Activated CD4-positive, alpha-beta memory T cell treated with anti-CD3 and anti-CD28 coated beads for 36 hours (primary cell): ENCODE measurements around the gene CTDSPL. TPM values are rescaled to one million over a fixed set of nuclear protein-coding genes. Genes with fewer than 3 reads are reported as not detected.

Experiments
- CTCF ChIA-PET: fragments of 350-600 bp; sonication (Branson Sonifier 250); formaldehyde crosslinking; loops from one replicate; lab custom pipeline; 2021; ENCODE audit warnings: antibody characterized with exemption, inconsistent platforms; lab: Charles Lee
- POLR2A ChIA-PET: fragments of 350-600 bp; sonication (Branson Sonifier 250); formaldehyde crosslinking; loops from one replicate; lab custom pipeline; 2021; ENCODE audit warnings: antibody characterized with exemption; lab: Charles Lee
- DNase-seq: peaks from one replicate; pipeline ENCODE4 v3.0.0-alpha.2; 2020
- H3K27ac Mint-ChIP-seq: one replicate; pipeline ENCODE4 v1.8.0; 2021; ENCODE audit warnings: mixed read lengths
- H3K27me3 Mint-ChIP-seq: one replicate; pipeline ENCODE4 v1.8.0; 2021; ENCODE audit warnings: mixed read lengths
- H3K36me3 Mint-ChIP-seq: one replicate; pipeline ENCODE4 v1.8.0; 2021; ENCODE audit warnings: mixed read lengths
- H3K4me1 Mint-ChIP-seq: one replicate; pipeline ENCODE4 v1.8.0; 2021; ENCODE audit warnings: low read depth, mixed read lengths
- H3K4me3 Mint-ChIP-seq: one replicate; pipeline ENCODE4 v1.8.0; 2021; ENCODE audit warnings: mild to moderate bottlenecking, mixed read lengths
- H3K9me3 Mint-ChIP-seq: one replicate; pipeline ENCODE4 v1.8.0; 2021; ENCODE audit warnings: mixed read lengths
- intact Hi-C: fragments of 100-400 bp; cut with micrococcal nuclease; formaldehyde crosslinking; loops from one replicate; pipeline ENCODE4 v1.15.1; 2023
- total RNA-seq, 2 experiments: library from RNA; stranded (reverse); gene quantifications; one replicate each; pipeline ENCODE4 v1.2.3, GENCODE V29; 2021

CTDSPL gene
- total RNA-seq, 2 experiments from 2014 or later: 3.7 to 5.1 TPM

DNA sequence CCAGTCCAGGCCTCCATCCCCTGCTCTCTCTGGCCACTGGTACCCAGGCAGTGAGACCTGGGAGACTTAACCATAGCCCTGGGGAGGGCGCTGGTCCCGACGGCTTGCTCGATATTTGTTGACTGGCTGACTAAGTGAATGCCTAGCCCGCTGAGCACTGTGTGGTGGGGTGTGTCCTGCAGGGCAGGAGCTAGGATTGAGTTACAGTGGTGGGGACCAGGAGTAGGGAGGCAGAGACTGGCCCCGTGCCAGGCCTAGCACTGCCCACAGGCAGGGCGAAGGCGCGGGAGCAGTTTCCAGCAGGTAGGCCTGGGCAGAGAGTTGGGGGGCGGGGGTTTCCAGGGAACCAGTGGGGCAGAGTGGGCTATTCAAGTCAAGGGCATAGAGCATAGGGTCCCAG, 128.8 kb downstream of the CTDSPL start, which contains the start of gene VILL:
TSS of gene VILL (plus strand) at position 260 of the 400 bp plus-strand sequence. CDS start 2,887 bp downstream, outside the sequence.
- H3K4me1 Mint-ChIP-seq: peaks cover 21% of the 10 kb centered on the region
- CTCF ChIA-PET: no interaction called here

DNA sequence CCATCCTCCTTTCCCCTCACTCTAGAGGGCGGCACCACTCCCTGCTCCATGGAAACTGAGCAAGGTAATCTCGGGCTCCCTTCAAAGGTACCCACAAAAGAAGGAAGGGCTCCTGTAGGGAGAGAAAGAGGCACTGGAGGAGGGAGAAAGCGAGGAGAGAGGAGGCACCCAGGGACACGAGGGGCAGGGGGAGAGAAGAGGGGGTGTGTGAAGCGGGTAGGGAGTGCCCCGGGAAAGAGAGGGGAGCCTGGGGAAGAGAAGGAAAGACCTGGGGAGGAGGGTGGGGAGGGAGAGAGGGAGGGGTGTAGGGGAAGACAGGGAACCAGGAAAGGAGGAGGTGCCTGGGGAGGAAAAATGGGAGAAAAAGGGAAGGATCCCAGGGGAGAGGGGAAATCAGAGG, 129.4 kb downstream of the CTDSPL start:
- ChIA-PET POLR2A (no interaction called here), CTCF (no interaction called here)
- peaks cover 27% of the 10 kb centered on the region for H3K4me1 Mint-ChIP-seq
- H3K27ac Mint-ChIP-seq: no peak overlapping the region
- no peak for DNase-seq
- no peaks in the 10 kb centered on the region for H3K27me3 Mint-ChIP-seq
- H3K36me3 Mint-ChIP-seq: peaks cover 5% of the 10 kb centered on the region
- no peak overlapping the region for H3K4me3 Mint-ChIP-seq
- no peaks in the 10 kb centered on the region for H3K9me3 Mint-ChIP-seq
- intact Hi-C loops: no loop called here

More for the DNA sequence above, 128.8 kb downstream of the CTDSPL start, which contains the start of gene VILL:
- Mint-ChIP-seq H3K36me3 (peaks cover 1% of the 10 kb centered on the region), H3K4me3 (no peak within 1 kb of the TSS), H3K9me3 (no peaks in the 10 kb centered on the region), H3K27me3 (no peaks in the 10 kb centered on the region), H3K27ac (no peak within 1 kb of the TSS)
- POLR2A ChIA-PET: no interaction called here
- intact Hi-C loops: no loop called here
- peak; percentile 6 for DNase-seq

DNA sequence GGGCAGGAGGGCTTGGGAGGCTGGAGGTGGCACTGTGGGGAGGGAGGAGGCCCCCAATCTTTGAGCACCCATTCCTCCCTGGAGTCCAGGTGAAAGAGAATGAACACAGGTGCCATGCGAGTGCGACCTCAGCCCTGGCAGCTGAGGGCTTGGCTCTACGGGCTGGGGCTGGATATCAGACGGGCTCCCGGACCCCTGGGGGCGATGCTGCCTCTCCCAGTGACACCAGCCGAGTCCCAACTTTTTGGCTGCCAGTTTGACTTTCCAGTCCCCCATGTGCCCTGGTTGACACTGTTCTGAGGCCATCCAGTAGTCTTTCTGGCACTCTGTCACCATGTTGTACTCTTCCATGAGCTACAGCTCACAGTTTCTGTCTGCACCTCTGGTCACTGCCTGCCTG, 130.1 kb downstream of the CTDSPL start:
- ChIA-PET POLR2A (no interaction called here), CTCF (interaction anchor here (3.3 kb wide), 1 partner anchor 17 kb away, joined by 21 read pairs; no protein-coding TSS in a partner anchor)
- intact Hi-C loops: no loop called here
- Mint-ChIP-seq H3K9me3 (no peaks in the 10 kb centered on the region), H3K27me3 (no peaks in the 10 kb centered on the region), H3K36me3 (peaks cover 11% of the 10 kb centered on the region), H3K27ac (no peak overlapping the region), H3K4me3 (no peak overlapping the region), H3K4me1 (peaks cover 34% of the 10 kb centered on the region)
- DNase-seq: peak; percentile 7

DNA sequence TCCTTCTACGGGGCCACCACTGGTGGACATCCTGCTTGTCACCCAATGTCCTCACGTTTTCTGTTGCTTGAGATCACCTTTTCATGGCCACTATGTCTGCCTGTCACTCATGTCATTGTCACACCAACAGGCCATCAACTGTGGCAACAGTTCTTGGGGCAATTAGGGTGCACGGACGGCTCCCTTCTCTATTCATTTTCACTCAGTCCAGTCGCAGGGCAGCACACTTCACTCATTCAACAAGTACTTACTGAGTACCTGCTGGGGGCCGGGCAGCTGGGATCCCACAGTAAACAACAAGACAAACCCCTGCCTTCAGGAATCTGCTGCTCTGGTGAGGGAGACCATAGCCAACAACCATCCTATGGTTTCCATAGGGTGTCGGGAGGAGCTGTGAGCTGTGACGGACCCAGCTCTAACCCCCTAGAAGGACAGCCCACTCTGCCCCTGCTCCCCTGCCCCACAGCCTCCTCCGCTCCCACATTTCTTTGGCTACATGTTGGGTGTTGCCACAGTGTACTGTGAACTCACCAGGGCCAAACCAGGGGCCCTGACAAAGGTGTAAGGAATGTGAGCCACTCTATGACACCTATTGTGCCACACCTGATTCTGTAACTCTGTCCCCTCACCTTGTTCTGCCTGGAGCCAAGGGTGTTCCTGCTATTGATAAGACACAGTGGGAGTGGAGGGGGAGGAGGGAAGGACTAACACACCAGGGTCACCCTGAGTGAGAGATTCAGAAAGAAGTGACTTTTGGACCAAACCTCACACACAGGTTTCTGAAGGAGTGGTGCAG, 130.8 kb downstream of the CTDSPL start:
- H3K27me3 Mint-ChIP-seq: no peaks in the 10 kb centered on the region
- ChIA-PET CTCF (interaction anchor here (3.3 kb wide), 1 partner anchor 18 kb away, joined by 21 read pairs; no protein-coding TSS in a partner anchor), POLR2A (no interaction called here)
- H3K4me3 Mint-ChIP-seq: no peak overlapping the region
- no peaks in the 10 kb centered on the region for H3K9me3 Mint-ChIP-seq
- peak; percentile 8 for DNase-seq
- H3K27ac Mint-ChIP-seq: no peak overlapping the region
- H3K36me3 Mint-ChIP-seq: peaks cover 13% of the 10 kb centered on the region
- intact Hi-C loops: no loop called here
- H3K4me1 Mint-ChIP-seq: peaks cover 40% of the 10 kb centered on the region

DNA sequence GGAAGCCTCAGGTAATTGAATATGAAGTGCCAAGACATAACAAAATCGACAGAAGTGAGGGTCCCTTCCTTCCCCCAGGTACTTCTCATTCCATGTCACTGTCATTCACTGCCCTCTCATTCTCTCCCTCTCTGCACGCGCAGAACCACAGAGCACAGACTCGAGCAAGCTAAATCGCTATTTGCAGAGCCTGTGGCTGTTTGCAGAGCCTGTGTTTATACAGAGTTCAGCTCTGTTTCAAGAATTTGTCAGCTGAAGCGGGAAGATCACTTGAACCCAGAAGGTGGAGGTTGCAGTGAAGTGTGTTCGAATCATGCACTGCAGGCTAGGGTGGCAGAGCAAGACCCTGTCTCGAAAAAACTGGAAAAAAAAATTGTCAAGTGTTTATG, 131.4 kb downstream of the CTDSPL start:
- POLR2A ChIA-PET: no interaction called here
- H3K27me3 Mint-ChIP-seq: no peaks in the 10 kb centered on the region
- DNase-seq: no peak
- CTCF ChIA-PET: interaction anchor here (3.3 kb wide), 1 partner anchor 19 kb away, joined by 21 read pairs; no protein-coding TSS in a partner anchor
- H3K9me3 Mint-ChIP-seq: no peaks in the 10 kb centered on the region
- H3K36me3 Mint-ChIP-seq: peaks cover 13% of the 10 kb centered on the region
- H3K27ac Mint-ChIP-seq: peak overlapping the region; percentile 94
- no peak overlapping the region for H3K4me3 Mint-ChIP-seq
- H3K4me1 Mint-ChIP-seq: peaks cover 45% of the 10 kb centered on the region
- intact Hi-C loops: no loop called here

DNA sequence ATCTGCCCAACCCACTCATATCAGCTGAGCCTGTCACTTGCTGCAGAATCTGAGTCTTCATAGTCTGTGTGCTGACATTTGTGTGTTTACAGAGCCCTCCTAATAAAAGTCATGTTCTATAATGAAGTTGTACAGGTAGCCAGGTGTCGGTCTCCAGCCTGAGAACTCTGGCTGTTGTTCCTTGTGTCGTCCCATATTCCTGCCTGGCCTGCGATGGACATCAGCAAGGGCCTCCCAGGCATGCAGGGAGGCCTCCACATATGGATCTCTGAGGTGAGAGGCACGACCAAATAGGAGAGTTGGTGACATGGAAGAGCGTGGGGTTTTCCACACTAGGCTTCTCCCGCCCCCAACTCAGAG, 131.8 kb downstream of the CTDSPL start:
- ChIA-PET CTCF (interaction anchor here (3.3 kb wide), 1 partner anchor 19 kb away, joined by 21 read pairs; no protein-coding TSS in a partner anchor), POLR2A (no interaction called here)
- H3K36me3 Mint-ChIP-seq: peaks cover 13% of the 10 kb centered on the region
- H3K4me1 Mint-ChIP-seq: peaks cover 49% of the 10 kb centered on the region
- no peak for DNase-seq
- H3K27me3 Mint-ChIP-seq: no peaks in the 10 kb centered on the region
- intact Hi-C loops: no loop called here
- peak overlapping the region; percentile 94 for H3K27ac Mint-ChIP-seq
- peak overlapping the region; percentile 90 for H3K4me3 Mint-ChIP-seq
- H3K9me3 Mint-ChIP-seq: no peaks in the 10 kb centered on the region

DNA sequence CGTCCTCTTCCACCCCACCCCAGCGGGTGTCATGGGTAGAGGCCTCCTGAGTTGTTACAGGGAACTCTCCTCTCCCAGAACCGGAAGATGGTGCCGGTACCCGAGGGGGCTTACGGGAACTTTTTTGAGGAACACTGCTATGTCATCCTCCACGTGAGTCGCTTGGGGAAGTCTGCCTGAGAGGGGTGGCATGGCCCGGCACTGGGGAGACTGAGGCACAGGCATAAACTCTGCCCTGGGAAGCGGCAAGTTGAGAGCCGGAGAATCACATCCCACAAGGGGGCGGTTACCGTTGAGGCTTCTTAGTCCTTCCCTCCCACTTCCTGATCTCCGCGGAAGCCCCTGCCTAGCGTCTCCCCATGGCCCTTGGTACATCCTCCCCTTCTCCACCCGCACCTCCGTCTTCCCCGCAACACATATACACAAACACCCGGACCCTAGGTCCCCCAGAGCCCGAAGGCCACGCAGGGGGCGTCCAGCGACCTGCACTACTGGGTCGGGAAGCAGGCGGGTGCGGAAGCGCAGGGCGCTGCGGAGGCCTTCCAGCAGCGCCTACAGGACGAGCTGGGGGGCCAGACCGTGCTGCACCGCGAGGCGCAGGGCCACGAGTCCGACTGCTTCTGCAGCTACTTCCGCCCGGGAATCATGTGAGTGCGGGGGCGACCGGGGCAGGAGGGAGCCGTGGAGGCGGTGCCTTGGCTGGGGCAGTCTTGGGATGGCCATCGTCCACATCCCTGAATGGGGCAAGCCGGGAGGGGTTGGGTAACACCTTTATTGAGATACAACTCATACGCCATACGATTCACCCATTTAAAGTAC, 132.3 kb downstream of the CTDSPL start:
- POLR2A ChIA-PET: interaction anchor here (1.0 kb wide), 1 partner anchor 29 kb away, joined by 5 read pairs; no protein-coding TSS in a partner anchor
- H3K4me3 Mint-ChIP-seq: peak overlapping the region; percentile 90
- peaks cover 53% of the 10 kb centered on the region for H3K4me1 Mint-ChIP-seq
- intact Hi-C loops: loop anchor here (1.0 to 2.0 kb wide), 2 partner anchors 143 to 1001 kb away; partner anchors contain the start of genes ACAA1, EPM2AIP1 and MLH1
- DNase-seq: peak; percentile 86
- peak overlapping the region; percentile 94 for H3K27ac Mint-ChIP-seq
- no peaks in the 10 kb centered on the region for H3K27me3 Mint-ChIP-seq
- peaks cover 13% of the 10 kb centered on the region for H3K36me3 Mint-ChIP-seq
- no peaks in the 10 kb centered on the region for H3K9me3 Mint-ChIP-seq
- CTCF ChIA-PET: interaction anchor here (1.0 to 3.3 kb wide), 2 partner anchors 20 to 45 kb away, joined by 3 to 21 read pairs; partner anchors contain the start of gene DLEC1

DNA sequence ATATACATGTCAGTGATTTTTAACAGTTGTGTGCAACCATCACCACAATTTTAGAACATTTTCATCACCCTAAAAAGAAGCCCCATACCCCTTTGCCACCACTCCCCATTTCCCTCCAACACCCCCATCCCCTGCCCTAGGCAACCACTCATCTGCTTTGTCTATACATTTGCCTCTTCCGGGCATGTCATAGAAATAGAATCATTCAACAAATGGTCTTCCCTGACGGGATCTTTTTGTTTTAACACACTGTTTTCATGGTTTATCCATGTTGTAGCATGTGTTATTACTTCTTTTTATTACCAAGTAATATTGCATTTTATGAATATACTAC, 132.9 kb downstream of the CTDSPL start:
- Mint-ChIP-seq H3K27ac (peak overlapping the region; percentile 94), H3K4me3 (peak overlapping the region; percentile 90), H3K4me1 (peaks cover 58% of the 10 kb centered on the region), H3K36me3 (peaks cover 13% of the 10 kb centered on the region), H3K9me3 (no peaks in the 10 kb centered on the region), H3K27me3 (no peaks in the 10 kb centered on the region)
- DNase-seq: no peak
- intact Hi-C loops: loop anchor here (1.0 to 2.0 kb wide), 2 partner anchors 143 to 1002 kb away; partner anchors contain the start of genes ACAA1, EPM2AIP1 and MLH1
- ChIA-PET POLR2A (interaction anchor here (1.0 kb wide), 1 partner anchor 28 kb away, joined by 5 read pairs; no protein-coding TSS in a partner anchor), CTCF (interaction anchor here (1.0 to 3.3 kb wide), 2 partner anchors 20 to 44 kb away, joined by 3 to 21 read pairs; partner anchors contain the start of gene DLEC1)

DNA sequence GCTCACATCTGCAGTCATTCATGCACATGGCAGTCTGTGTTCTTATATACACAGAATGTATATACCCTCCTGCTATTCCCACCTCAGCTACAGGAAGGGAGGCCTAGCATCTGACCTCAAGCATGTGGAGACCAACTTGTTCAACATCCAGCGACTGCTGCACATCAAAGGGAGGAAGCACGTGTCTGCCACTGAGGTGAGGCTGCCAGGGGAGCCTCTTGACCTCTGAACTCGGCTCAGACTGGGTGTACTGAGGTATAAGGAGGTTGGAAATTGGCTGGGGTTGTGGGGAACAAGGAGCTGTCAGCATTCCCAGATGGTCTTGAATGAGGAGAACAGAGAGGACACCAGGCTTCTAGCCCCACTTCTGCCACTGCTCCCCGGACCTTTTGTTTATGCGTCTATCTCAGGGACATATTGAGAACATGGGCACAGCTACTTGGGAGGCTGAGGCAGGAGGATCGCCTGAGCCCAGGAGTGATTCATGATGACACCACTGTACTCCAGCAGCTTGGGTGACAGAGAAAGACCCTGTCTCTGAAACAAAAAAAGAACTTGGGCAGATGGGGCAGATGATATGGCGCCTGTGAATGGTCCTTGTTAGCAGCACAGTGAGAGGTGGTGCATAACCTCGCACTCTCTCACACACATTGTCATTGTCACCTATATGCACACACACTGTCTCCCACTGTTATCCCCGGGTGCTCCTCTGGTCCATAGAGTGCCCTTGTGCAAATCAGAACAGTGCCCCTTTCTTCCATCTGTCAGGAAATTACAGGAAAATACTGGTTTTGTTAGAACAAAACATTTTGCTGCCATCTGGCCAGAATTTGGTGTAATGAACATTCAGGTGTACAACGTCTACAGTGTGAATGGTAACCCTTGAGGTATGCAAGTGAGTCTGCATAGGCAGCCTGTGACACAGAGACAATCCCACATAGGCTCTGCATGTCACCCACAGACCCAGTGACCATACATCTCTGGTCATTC, 134.3 kb downstream of the CTDSPL start:
- ChIA-PET POLR2A (interaction anchor here (1.0 kb wide), 1 partner anchor 43 kb away, joined by 4 read pairs; the partner anchor contains the start of gene DLEC1), CTCF (interaction anchor here (0.6 to 2.2 kb wide), 23 partner anchors 9 to 526 kb away, joined by 3 to 48 read pairs (median 4); partner anchors contain the start of genes ACAA1, DLEC1, EXOG and OXSR1)
- peak; percentile 39 for DNase-seq
- peaks cover 13% of the 10 kb centered on the region for H3K36me3 Mint-ChIP-seq
- no peaks in the 10 kb centered on the region for H3K9me3 Mint-ChIP-seq
- H3K27ac Mint-ChIP-seq: peak overlapping the region; percentile 94
- H3K27me3 Mint-ChIP-seq: no peaks in the 10 kb centered on the region
- intact Hi-C loops: loop anchor here (1.0 to 2.0 kb wide), 2 partner anchors 22 to 1003 kb away; partner anchors contain the start of genes EPM2AIP1 and MLH1
- peaks cover 59% of the 10 kb centered on the region for H3K4me1 Mint-ChIP-seq
- H3K4me3 Mint-ChIP-seq: peak overlapping the region; percentile 90

DNA sequence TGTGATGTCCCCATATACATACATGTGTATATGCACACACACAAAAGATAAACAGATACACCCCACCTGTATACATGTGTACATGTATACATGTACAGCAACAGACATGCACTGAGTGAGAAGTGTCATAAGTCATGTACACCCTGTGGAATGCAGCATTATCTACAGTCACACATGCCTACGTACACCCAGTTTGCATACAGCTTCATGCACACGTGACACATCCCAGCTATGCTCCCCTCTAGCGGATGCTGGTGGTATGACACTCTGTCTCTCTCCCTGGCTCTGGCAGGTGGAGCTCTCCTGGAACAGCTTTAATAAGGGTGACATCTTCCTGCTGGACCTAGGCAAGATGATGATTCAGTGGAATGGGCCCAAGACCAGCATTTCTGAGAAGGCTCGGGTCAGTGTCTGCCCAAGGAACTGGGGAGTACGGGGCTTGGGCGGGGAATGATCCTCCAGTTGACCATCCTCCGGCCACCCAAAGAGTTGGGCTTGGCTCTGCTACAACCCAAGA, 135.2 kb downstream of the CTDSPL start:
- peak; percentile 91 for DNase-seq
- Mint-ChIP-seq H3K36me3 (peaks cover 13% of the 10 kb centered on the region), H3K27ac (peak overlapping the region; percentile 94), H3K27me3 (no peaks in the 10 kb centered on the region), H3K9me3 (no peaks in the 10 kb centered on the region), H3K4me1 (peaks cover 59% of the 10 kb centered on the region), H3K4me3 (no peak overlapping the region)
- intact Hi-C loops: loop anchor here (1.0 kb wide), 1 partner anchor 23 kb away; no protein-coding TSS in a partner anchor
- ChIA-PET POLR2A (interaction anchor here (0.5 to 1.0 kb wide), 2 partner anchors 34 to 42 kb away, joined by 4 read pairs; partner anchors contain the start of gene DLEC1), CTCF (interaction anchor here (0.6 to 2.2 kb wide), 27 partner anchors 9 to 525 kb away, joined by 3 to 48 read pairs (median 4); partner anchors contain the start of genes ACAA1, DLEC1, EXOG and OXSR1)
